Activated CD4-positive, CD25-positive, alpha-beta regulatory T cell treated with anti-CD3 and anti-CD28 coated beads, Interleukin-2, amount 50 U/mL, for 24 hours (primary cell): ENCODE results near the gene TREML1.

Experiments used
- ATAC-seq, 2 donors: fragments of 150-1000 bp; cut with Tn5 transposase; one replicate each; pipeline ENCODE4 v1.10.0; 2021; ENCODE audit warnings: mild to moderate bottlenecking in 1 of 2, moderate library complexity in 1 of 2

The TREML1 gene

GRCh38 chr6:41177287-41177686 lies 23.1 kb upstream of the TREML1 start:
- ATAC-seq: no peak

GRCh38 chr6:41176189-41176588 lies 22.0 kb upstream of the TREML1 start:
- no peak for ATAC-seq

- no peak for ATAC-seq
These were observed 20.9 kb upstream of the TREML1 start for GRCh38 chr6:41175084-41175483.

GRCh38 chr6:41174610-41175009 lies 20.5 kb upstream of the TREML1 start:
- ATAC-seq: no peak

GRCh38 chr6:41171908-41172307 lies 17.8 kb upstream of the TREML1 start:
- no peak for ATAC-seq

GRCh38 chr6:41170547-41171160 lies 16.5 kb upstream of the TREML1 start:
- ATAC-seq: no peak

GRCh38 chr6:41167173-41167963 lies 13.2 kb upstream of the TREML1 start:
- ATAC-seq: no peak

- no peak for ATAC-seq
These were observed 10.5 kb upstream of the TREML1 start for GRCh38 chr6:41164551-41165120.

GRCh38 chr6:41163419-41163717 lies 9.2 kb upstream of the TREML1 start:
- no peak for ATAC-seq

- no peak for ATAC-seq
These were observed 8.7 kb upstream of the TREML1 start, which contains the start of gene TREM2 for GRCh38 chr6:41162687-41163418. Gene TREM2 (minus strand): TSS chr6:41163116. CDS start chr6:41163082, 34 bp downstream.

- ATAC-seq: no peak
These were observed 7.9 kb upstream of the TREML1 start for GRCh38 chr6:41161851-41162552.

GRCh38 chr6:41161380-41161779 lies 7.2 kb upstream of the TREML1 start:
- ATAC-seq: no peak

- no peak for ATAC-seq
These were observed 6.8 kb upstream of the TREML1 start for GRCh38 chr6:41160933-41161332.

GRCh38 chr6:41159415-41160082 lies 5.4 kb upstream of the TREML1 start:
- no peak for ATAC-seq

- ATAC-seq: no peak
These were observed 3.2 kb upstream of the TREML1 start for GRCh38 chr6:41157323-41157722.

GRCh38 chr6:41156771-41157170 lies 2.6 kb upstream of the TREML1 start:
- ATAC-seq: no peak

GRCh38 chr6:41156001-41156400 lies 1.9 kb upstream of the TREML1 start:
- ATAC-seq: no peak

GRCh38 chr6:41155132-41155805 lies 1.1 kb upstream of the TREML1 start:
- no peak for ATAC-seq

GRCh38 chr6:41153451-41153850 lies 696 bp downstream of the TREML1 start:
- ATAC-seq: no peak

- no peak for ATAC-seq
These were observed 3.5 kb downstream of the TREML1 start for GRCh38 chr6:41150671-41151070.

GRCh38 chr6:41147917-41148316 lies 6.2 kb downstream of the TREML1 start:
- no peak for ATAC-seq

GRCh38 chr6:41136911-41137310 lies 17.2 kb downstream of the TREML1 start:
- no peak for ATAC-seq
